HL-60/S4 treated with retinoic acid at 250 ng/mL for 4 days and 3 days (cell line): ENCODE data around the gene MAGEA11.
"Not testable (repeated sequence)": the region's sequence is repeated elsewhere in the genome, so short reads cannot be mapped to it uniquely, and the experiment has no call there.

Experiments
- in situ Hi-C: fragments of 300-500 bp; cut with MboI; formaldehyde crosslinking; loops from 2 replicates; pipeline ENCODE4 v1.7.0; 2022; ENCODE audit warnings: low sequenced_read_pairs

The MAGEA11 gene

GRCh38 chrX:149717803-149718202, 5.9 kb downstream of the MAGEA11 start:
- in situ Hi-C loops: no loop called here

GRCh38 chrX:149718757-149719156, 6.9 kb downstream of the MAGEA11 start:
- in situ Hi-C loops: no loop called here

GRCh38 chrX:149720021-149720689, 8.3 kb downstream of the MAGEA11 start:
- in situ Hi-C loops: no loop called here

GRCh38 chrX:149721241-149721640, 9.4 kb downstream of the MAGEA11 start:
- in situ Hi-C loops: not testable (repeated sequence)

GRCh38 chrX:149721778-149722177, 9.9 kb downstream of the MAGEA11 start:
- in situ Hi-C loops: no loop called here

- in situ Hi-C loops: not testable (repeated sequence)
These were observed 11.8 kb downstream of the MAGEA11 start for GRCh38 chrX:149723583-149724118.

- in situ Hi-C loops: not testable (repeated sequence)
These were observed 15.4 kb downstream of the MAGEA11 start for GRCh38 chrX:149727308-149727707.

GRCh38 chrX:149742269-149742668, 30.4 kb downstream of the MAGEA11 start:
- in situ Hi-C loops: not testable (repeated sequence)

GRCh38 chrX:149746390-149747007, 34.6 kb downstream of the MAGEA11 start:
- in situ Hi-C loops: not testable (repeated sequence)

- in situ Hi-C loops: no loop called here
These were observed 45.6 kb downstream of the MAGEA11 start for GRCh38 chrX:149757206-149758067.

GRCh38 chrX:149758068-149758714, 46.3 kb downstream of the MAGEA11 start:
- in situ Hi-C loops: no loop called here

GRCh38 chrX:149758715-149759078, 46.8 kb downstream of the MAGEA11 start:
- in situ Hi-C loops: not testable (repeated sequence)

GRCh38 chrX:149759824-149760223, 48.0 kb downstream of the MAGEA11 start:
- in situ Hi-C loops: no loop called here

GRCh38 chrX:149760965-149761364, 49.1 kb downstream of the MAGEA11 start:
- in situ Hi-C loops: no loop called here

- in situ Hi-C loops: not testable (repeated sequence)
These were observed 50.2 kb downstream of the MAGEA11 start for GRCh38 chrX:149761858-149762674.

GRCh38 chrX:149762696-149763614, 51.1 kb downstream of the MAGEA11 start:
- in situ Hi-C loops: no loop called here
